NB4 (cell line): ENCODE measurements around the gene TRIM9.
A peak's percentile ranks its signal among the peaks of the same experiment; 100 is the strongest.

ENCODE experiments used
- DNase-seq: peaks from one replicate; pipeline ENCODE4 v3.0.0; 2010; ENCODE audit warnings: low read depth
- H3K4me3 ChIP-seq: one replicate; pipeline ENCODE4 v1.5.1; 2011; ENCODE audit warnings: mild to moderate bottlenecking, low read depth, low read length, moderate library complexity
- MYC ChIP-seq: IDR thresholded peaks from 2 replicates; pipeline ENCODE4 v1.6.1; 2011; ENCODE audit warnings: low read depth, low read length
- POLR2A ChIP-seq: IDR thresholded peaks from 2 replicates; pipeline ENCODE4 v1.6.1; 2011; ENCODE audit warnings: mild to moderate bottlenecking; ENCODE audit not compliant: insufficient read length; ENCODE audit errors: extremely low read depth
- TF ChIP-seq, protein P1 (sequence below): IDR thresholded peaks from 2 replicates; pipeline ENCODE4 v1.6.1; 2011; ENCODE audit warnings: low read depth, low read length
- TF ChIP-seq, protein P2 (sequence below): IDR thresholded peaks from one replicate; pipeline ENCODE4 v1.5.1; 2012; ENCODE audit warnings: low read depth, low read length

The TRIM9 gene

DNA sequence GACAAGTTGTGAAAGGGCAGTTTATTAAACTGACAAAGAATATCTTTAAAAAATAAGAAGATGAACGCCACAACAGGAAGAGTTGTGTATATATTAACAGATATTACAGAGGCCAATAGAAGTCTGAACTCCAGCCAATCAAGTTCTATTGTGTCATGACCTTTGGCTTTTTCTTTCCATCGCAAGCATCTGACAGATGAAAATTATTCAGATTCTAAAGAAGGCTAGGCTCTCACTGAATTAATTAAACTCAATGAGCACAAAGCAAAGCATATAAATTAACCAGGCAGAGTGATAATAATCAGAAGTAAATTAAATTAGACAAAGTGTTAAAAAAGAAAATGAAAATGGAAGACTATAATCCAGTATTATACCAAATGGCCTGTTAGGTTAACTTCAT lies 88.6 kb downstream of the TRIM9 start:
- TF ChIP-seq, protein P1, sequence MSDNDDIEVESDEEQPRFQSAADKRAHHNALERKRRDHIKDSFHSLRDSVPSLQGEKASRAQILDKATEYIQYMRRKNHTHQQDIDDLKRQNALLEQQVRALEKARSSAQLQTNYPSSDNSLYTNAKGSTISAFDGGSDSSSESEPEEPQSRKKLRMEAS, result no peak
- TF ChIP-seq POLR2A (no peak), MYC (no peak)
- TF ChIP-seq, protein P2, sequence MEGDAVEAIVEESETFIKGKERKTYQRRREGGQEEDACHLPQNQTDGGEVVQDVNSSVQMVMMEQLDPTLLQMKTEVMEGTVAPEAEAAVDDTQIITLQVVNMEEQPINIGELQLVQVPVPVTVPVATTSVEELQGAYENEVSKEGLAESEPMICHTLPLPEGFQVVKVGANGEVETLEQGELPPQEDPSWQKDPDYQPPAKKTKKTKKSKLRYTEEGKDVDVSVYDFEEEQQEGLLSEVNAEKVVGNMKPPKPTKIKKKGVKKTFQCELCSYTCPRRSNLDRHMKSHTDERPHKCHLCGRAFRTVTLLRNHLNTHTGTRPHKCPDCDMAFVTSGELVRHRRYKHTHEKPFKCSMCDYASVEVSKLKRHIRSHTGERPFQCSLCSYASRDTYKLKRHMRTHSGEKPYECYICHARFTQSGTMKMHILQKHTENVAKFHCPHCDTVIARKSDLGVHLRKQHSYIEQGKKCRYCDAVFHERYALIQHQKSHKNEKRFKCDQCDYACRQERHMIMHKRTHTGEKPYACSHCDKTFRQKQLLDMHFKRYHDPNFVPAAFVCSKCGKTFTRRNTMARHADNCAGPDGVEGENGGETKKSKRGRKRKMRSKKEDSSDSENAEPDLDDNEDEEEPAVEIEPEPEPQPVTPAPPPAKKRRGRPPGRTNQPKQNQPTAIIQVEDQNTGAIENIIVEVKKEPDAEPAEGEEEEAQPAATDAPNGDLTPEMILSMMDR, result no peak
- no peak overlapping the region for H3K4me3 ChIP-seq
- DNase-seq, result no peak

DNA sequence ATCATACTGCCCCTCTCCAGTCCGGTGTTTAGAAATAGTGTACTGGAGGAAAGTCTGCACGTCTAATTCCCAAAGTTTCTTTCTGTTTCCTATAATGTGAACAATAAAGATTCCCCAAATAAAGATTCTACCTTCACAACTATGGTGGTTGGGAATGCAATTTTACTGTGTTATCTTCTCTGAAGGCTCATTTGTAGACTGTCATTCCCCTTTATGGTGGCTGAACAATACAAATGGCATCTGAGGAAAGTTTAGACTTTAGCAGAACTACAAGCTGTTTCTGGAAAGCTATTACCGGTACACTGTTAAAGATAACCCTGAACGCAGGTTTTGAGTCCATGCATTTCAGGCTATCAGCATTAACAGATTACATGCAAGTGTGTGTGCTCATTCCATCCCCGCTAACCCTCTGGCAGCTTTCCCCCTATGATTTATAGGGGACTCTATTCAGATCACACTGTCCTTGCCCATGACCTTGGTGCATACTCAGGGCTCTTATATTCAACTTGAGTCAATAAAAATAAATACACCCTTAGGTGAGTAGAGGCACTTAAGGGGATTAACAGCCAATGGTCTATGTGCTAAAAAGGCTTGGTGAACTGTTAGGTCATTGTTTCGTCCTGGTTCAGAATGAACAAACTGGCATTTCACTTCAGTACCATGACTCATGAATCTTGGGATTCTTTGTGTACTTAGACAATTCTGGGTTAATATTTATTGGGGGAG lies 89.9 kb downstream of the TRIM9 start:
- TF ChIP-seq MYC (no peak), POLR2A (no peak)
- TF ChIP-seq, protein P2, result no peak
- TF ChIP-seq, protein P1, result no peak
- H3K4me3 ChIP-seq, result no peak overlapping the region
- peak; percentile 45 for DNase-seq

DNA sequence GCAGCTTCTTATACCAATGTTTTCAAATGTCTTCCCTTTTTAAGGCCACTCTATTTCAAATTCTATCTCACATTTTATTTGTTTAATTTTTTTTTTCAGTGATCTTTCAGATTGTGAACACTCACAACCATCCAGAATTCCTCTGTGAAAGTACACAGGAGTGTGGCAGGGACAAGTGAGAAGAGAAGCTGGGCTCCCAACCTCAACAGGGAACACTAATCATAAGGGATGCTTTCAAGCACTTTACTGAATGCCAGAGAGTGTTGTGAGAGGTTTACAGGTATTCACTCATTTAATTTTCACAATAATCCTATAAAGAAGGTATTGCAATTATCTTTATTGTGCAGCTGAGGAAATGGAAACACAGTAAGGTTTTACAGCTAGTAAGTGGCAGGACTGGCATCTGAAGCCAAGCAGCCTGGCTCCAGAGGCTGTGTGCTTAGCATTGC lies 90.5 kb downstream of the TRIM9 start:
- peak; percentile 56 for DNase-seq
- TF ChIP-seq MYC, result no peak
- TF ChIP-seq, protein P2, result no peak
- TF ChIP-seq, protein P1, result no peak
- no peak for TF ChIP-seq POLR2A
- no peak overlapping the region for H3K4me3 ChIP-seq

DNA sequence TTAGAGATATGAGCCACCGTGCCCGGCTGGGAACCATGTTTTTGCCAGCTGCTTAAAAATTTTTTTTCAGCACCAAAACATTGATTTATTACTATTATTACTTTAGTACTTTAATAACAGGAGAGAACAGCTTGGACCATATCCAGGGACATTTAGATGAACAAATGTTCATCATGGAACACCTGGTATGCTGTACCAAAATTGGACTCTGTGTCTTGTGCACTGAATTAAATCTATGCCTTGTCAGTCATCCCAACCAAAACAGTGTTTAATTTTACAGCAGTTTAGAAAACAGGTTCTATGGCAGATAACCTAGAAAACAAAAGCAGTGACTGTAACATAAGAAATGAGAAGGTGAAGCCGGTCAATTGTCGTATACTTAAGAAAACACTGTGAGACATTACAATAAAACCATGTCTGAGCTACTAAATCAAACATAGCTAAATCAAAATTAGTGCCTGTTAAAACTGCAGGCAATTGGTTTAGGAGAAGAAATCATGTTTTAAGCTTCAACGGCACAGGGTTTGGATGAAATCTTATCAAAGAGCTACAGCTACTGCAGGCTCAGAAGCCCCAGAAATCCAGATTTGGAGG lies 92.4 kb downstream of the TRIM9 start:
- no peak for DNase-seq
- TF ChIP-seq, protein P1, result no peak
- TF ChIP-seq, protein P2, result no peak
- TF ChIP-seq POLR2A (no peak), MYC (no peak)
- no peak overlapping the region for H3K4me3 ChIP-seq

DNA sequence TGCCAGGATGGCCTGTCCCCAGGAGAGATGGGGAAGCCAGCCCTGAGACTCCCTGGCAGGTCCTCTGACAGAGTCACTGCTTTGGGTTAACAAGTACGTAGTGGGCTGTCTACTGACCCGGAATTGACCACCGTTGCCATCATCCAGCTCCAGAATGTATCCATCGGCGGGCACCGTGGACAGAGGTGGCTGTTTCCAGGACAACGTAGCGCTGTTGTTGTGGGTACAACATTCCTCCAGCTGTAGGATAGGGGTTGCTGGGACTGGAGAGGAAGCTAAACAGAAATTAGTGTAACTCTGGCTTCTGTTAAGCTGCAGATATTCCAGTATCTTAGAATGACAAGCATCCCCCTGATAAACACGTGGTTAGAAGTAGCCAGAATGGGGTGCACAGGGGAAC lies 94.3 kb downstream of the TRIM9 start:
- TF ChIP-seq POLR2A (no peak), MYC (no peak)
- TF ChIP-seq, protein P2, result no peak
- TF ChIP-seq, protein P1, result no peak
- H3K4me3 ChIP-seq, result no peak overlapping the region
- no peak for DNase-seq
